Measurements from ENCODE around the gene THOC6.

- TF ChIP-seq EMX1 (CRISPR knock-in tag; IDR thresholded peaks at IDR 0.05) (no peak), PRDM15 (CRISPR knock-in tag; IDR thresholded peaks at IDR 0.05) (no peak), CTCF (IDR thresholded peaks at IDR 0.05) (no peak)
- TF ChIP-seq, protein P1, sequence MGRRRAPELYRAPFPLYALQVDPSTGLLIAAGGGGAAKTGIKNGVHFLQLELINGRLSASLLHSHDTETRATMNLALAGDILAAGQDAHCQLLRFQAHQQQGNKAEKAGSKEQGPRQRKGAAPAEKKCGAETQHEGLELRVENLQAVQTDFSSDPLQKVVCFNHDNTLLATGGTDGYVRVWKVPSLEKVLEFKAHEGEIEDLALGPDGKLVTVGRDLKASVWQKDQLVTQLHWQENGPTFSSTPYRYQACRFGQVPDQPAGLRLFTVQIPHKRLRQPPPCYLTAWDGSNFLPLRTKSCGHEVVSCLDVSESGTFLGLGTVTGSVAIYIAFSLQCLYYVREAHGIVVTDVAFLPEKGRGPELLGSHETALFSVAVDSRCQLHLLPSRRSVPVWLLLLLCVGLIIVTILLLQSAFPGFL (CRISPR knock-in tag; IDR thresholded peaks at IDR 0.05; ENCODE audit: borderline replicate concordance) = no peak
Measured at GRCh38 chr16:2981177-2981898, 42.5 kb upstream of the THOC6 start.

All from WTC11 (cell line).